ENCODE results near the gene ALKBH6.

DNA sequence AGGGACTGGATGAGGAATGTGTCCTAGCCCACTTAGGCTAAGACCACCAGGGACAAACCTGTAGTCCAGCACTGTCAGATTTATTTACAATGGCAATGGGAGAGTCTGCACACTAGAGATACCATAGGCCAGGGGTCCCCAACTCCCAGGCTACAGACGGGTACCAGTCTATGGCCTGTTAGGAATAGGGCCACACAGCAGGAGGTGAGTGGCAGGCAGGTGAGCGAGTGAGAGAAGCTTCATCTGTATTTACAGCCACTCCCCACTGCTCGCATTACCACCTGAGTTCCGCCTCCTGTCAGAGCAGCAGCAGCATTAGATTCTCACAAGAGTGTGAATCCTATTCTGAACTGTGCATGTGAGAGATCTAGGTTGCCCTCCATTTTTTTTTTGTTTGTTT lies 37.6 kb upstream of the ALKBH6 start:
- TF ChIP-seq POLR2A (IDR thresholded peaks at IDR 0.05) (no peak), CTCF (IDR thresholded peaks at IDR 0.05) (no peak)
